ENCODE measurements around the gene SOX5. TPM values are rescaled to one million over a fixed set of nuclear protein-coding genes. Genes with fewer than 3 reads are reported as not detected.
A peak's percentile ranks its signal among the peaks of the same experiment; 100 is the strongest.

Gene SOX5
- 7.1 TPM for polyA plus RNA-seq (ENCODE audit: insufficient read length)
- long read RNA-seq, donor 1, result 0 reads
- long read RNA-seq, donor 2, result 0 reads
- long read RNA-seq, donor 3, result 0 reads
- long read RNA-seq, donor 4, result 0 reads
- long read RNA-seq, donor 5, result 0 reads
- long read RNA-seq, donor 6, result 0 reads
- long read RNA-seq, donor 7, result 0 reads
- long read RNA-seq, donor 8, result 0 reads

DNA sequence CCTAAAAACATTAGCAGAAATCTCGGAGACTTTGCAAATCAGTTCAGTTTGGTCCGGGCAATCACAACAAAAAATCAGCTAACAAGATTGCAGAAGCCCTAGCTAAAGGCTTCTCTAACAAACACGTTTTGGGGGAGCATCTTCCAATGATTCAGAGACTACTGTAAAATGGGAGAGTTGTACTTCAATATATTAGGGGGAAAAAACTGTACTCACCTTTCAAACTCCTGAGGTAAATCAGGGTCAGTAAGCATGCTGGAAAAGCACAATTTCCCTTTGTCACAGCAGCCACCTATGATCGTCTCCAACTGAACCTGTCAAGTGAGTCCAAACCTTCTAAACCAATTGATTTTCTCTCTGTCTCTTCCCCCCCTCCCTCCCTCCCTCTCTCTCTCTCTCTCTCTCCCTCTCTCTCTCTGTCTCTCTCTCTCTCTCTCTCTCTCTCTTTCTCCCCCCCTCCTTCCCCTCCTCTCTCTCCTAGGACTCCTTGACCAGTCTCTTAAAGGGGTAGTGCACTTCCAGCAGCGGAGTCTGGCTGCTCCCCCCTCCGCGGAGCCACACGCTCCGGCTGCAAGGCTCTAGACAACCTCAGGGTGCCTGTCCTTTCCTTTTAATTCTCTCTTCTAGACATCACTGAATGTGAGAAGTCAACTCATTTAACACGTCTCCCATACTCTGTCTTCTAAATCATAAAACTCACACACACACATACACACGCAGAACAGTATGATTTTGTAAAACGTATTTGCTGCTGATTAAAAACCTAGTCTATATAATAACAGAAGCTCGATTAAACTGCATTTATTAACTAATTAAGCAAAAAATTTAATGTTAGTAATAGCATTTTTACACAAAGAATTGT, at the start of gene SOX5:
Gene SOX5 (minus strand): TSS at position 323 of the 862 bp plus-strand sequence. CDS start 69 bp downstream, at position 254.
- DNase-seq, result peak; percentile 51

DNA sequence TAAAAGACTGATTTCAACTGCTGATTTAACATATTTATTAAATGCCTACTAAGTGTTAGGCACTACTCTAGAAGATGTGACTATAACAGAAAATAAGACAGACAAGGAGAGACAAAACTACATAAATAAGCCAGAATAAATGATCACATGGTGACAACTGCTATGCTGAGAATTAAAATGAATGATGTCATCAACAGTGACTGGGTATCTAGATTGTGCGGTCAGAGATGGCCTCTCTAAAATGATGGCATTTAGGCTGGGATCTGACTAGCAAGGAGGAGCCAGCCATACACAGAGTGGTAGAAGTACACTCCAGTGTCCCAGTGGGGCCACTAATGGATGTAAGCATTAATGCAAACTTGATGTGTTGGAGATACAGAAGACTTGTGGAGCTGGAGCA, 37.6 kb upstream of the SOX5 start:
- DNase-seq, result no peak

DNA sequence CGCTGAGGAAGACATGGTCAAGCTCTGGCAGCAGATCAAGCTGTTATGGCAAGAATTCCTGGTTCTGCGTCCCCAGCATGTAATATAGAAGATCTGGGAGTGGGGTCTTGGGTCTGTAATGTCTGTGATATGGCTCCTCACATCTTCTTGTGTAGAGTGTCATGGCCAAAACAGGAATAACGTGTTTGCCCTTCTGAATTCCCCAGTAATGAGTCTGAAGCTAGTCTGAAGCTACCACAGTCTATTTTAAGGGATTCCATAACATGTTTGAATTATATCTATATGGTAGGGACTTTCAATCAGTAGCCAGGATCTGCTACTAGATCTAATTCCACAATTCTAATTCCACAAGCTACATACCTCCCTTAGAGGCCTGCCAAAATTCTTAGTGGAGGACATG, 31.4 kb upstream of the SOX5 start:
- DNase-seq, result no peak

DNA sequence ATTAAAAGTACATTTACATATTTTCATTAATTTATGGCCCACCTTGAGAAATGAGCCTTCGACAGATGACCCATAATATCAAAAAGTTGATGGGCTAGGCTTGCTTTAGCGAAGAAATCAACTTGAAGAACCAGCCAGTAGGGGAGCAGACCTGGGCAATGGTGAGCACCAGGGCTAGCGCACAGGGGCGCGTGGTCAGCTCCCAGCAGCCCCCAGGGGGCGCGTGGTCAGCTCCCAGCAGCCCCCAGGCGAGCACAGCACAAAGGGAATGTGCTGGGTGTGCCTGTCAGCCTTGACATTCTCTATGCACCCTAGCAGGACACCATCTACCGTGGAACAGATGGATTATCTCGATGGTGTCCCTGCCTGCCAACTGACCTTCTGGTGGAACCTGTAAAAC, 15.3 kb upstream of the SOX5 start:
- no peak for DNase-seq

DNA sequence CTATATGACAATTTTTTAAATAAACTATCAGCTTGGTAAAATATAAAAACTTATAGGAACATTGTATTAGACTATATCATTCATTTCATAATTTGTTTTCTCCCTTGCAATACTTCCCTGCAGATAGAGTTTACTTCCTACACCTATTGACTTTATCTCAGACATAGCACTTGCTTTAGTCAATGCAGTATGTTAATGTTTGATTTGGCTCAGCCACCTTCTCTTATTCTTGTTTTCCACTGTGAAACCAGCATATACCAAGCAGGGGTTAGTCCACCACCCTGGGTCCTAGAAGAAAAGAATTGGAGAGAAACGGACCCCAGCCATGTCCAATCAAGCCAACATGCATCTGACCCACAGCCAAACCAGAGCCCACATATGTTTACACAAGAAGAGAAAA, 10.4 kb upstream of the SOX5 start:
- no peak for DNase-seq

DNA sequence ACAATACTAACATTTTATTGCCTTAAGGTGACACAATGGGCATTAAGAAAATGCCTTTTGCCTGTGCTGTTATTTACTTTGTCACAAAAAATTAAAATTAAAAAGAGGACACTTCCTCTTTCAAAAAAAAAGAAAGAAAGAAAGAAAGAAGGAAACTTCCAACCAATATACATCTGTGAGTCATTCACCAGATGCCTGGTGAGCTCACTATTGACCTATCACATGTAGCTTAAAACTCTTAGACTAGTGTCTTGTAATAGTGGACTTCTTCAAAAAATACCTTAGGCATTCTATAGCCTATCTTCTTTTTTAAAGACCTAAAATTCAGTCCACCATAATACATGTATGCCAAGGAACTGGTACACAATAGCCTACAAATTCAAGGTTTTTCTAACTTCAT, 4.9 kb upstream of the SOX5 start:
- DNase-seq, result no peak

DNA sequence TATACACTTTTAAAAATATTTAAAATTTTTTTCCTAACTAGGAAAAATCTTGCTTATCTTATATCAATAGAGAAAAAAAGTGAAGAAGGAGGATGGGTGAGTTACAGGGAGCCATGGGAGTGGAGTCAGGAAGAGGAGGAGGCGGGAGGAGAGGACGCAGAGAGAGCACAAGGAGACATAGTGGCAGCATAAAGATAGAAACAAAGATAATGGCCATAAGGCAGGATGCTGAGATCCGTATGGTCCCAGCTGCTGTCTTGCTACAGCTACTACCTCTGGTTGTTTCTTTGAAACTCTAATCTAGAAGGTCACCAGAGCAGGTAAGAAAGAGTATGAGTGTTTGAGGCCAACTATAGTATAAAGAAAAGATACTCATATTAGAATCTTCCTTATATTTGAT, 2.6 kb upstream of the SOX5 start:
- no peak for DNase-seq

DNA sequence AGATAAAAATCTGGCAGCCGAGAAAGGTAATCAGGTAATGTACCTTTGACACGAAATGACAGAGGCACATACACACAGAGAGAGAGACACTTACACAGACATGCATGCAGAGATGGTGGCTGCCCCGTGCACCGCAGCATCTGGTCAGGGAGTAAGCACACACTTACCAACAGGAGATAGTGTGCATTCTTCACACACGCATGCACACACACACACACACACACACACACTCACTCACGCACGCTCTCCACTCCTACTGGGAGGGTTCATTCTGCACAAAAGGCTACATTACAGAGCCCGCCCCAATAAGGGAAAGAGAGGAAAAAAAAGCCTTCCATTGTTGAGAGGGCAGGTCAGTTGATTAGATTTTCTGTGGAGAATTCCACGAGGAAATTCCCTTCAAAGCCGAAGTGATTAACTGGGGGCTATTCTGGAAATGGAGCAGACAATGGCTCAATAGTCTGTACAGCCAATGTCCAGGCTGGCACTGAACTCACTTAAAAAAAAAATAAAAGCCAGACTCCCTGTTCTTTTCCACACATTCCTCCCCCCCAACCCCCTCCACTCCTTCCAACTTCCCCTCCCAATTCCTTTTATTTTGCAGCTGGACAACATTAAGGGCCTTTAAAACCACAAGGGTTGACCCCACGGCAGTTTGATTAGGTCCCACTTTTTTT, 1.4 kb upstream of the SOX5 start:
- DNase-seq, result peak; percentile 22

DNA sequence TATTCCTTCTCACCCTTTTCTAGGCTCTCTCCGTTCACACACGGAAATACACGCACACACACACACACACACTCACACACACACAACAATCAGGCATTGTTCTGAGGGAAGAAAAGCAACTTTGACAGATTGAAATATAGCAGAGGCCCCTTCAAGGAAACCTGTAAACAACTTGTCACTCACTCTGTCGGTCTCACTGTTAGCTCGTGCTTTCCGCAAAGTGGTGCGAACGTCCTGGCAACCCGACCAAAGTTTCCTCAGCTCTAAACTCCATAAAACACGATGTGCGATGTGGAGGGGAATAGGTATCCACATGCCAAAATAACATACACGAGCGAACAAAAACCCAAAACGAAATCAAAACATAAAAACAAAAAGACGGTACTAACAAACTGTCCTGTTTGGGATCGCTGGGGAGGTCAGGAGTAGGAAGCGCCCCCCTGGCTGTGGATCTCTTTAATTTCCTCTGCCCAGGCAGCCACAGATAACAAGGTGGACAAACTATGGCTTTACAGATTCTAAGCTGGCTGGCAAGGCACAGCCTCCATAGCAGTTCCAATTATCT, 822 bp upstream of the SOX5 start:
- peak; percentile 38 for DNase-seq

DNA sequence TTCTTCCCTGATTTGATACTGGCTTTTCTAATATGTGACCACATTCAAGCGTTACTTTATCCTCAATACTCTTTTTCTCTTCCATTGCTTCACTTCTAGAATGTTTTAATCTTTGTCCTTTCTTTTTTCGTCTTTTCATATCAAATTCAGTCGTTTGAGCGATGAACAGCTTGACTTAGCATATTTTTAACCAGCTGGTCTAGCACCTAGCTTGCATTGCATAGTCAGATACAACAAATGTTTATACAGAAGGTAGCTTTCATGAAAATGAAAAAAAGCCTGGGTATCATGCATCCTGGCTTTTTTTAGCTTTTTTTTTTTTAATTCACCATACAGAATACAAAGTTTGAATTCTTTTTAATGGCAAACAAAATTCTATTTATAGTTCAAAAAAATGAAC, 1.2 kb downstream of the SOX5 start:
- no peak for DNase-seq

DNA sequence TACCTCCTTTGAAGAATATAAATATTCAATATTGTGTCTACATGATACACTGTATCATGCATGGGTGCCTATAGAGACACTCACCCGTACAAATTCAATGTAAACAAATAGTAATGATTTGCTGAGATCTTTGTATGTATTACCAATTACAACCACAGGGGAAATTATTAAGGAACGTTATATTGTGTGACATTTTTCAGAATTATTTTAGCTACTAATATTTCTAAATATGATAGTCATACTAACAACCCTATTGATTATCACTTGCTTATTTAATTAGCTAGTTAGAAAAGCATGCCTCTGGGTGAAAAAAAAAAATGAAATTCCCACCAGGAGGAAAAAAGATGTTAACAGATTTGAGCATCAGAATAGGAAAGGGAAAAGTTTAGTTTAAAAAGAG, 2.1 kb downstream of the SOX5 start:
- DNase-seq, result no peak

DNA sequence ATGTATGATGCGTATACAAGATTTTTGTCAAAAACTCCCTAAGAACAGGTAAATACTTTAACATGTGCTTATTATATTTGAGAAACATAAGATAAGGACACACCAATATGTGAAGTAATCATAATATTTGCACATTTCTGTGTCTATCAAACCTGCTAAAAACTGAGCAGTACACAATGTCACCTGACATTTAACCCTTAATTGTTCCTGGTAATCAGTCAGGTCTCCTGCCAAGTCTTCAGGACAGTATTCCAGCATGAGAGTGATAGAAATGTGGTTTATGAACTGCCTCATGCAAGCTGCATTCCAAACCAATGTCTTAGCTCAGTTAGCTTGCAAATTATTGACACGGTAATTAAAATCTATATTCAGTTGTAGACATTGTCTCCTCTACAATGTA, 4.2 kb downstream of the SOX5 start:
- no peak for DNase-seq

DNA sequence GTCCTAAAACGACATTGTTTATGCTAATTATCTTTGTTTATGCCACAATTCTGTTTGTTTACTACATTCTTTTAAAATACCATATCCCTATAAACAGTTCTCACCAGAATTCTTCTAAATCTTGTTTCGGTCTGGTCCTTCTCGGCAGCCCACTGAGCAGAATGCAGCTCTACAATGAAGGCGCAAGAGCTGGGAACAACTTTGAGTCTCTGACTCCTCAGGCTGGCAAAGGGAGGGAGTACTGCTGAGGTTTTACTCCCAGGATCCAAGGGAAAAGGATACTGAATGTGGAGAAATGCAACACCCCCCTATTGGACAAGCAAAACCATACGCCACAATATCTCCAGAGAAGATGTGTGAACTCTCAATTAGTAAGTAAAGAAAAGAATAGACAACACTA, 5.4 kb downstream of the SOX5 start:
- DNase-seq, result no peak

DNA sequence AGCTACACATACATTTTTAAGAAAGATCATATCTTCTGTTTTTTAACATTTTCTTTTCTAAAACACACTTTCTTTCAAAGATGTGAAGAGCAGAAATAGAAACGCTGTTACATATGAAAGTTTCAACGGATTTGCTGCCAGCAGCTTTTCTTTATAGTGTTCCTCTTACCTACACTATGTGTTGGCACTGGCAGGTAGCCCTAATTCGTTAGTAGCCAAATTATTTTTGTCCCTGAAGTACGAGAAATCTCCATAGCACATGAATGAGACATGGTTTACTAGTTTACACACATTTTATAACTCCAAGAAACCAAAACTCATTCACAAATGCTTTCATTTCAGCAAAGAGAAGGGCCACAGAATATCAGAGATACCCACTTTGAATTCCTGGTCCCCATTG, 6.6 kb downstream of the SOX5 start:
- DNase-seq, result no peak

DNA sequence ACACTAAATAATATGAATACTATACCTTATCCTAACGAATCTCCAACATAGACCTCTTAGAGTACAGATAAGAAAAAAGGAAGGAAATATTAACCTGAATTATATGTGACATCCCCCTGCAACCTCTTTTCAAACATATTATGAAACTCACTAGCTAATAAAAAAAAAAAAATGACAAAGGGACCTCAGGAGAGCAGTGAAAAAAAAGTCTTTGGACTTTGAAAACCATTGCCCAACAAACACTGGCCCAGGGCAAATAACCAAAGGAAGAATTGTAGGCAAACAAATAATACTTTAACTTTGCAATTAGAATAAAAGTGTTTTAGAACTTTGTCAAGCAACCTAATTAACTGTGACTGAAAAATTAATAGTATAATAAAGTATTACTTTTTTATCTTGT, 7.7 kb downstream of the SOX5 start:
- no peak for DNase-seq

DNA sequence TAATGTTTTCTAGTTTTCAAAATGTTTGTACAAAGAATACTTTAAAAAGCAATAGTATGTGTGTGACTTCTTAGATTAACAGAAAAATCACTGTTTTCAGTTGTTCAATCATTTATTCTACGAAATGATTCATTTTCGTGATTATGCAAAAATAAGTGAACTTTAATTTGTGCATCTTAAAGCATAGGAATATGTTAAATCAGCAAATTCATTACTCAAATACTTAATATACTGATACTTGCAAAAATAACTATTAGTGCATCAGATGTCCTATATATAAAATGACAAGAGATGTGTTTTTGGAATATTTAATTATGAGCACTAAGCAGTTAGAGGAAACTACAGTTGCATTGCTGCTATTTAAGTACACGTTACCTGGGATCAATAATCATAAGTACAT, 11.0 kb downstream of the SOX5 start:
- no peak for DNase-seq

DNA sequence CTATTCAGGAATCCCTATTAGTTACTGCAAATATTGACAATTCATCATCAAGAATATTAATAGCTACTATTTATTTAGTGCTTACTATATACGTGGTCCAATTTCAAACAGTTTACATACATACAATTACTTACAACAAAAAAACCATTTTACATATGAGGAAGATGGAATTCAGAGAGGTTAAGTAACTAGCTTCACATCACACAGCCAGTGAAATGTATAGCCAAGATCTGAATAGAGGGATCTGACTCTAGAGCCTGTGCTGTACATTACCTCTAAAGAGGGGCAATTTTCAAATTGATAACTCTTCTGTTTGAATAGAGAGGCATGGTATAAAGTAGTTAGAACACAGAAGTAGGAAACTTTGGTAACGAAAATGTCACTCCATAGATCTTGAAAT, 18.3 kb downstream of the SOX5 start:
- DNase-seq, result no peak

DNA sequence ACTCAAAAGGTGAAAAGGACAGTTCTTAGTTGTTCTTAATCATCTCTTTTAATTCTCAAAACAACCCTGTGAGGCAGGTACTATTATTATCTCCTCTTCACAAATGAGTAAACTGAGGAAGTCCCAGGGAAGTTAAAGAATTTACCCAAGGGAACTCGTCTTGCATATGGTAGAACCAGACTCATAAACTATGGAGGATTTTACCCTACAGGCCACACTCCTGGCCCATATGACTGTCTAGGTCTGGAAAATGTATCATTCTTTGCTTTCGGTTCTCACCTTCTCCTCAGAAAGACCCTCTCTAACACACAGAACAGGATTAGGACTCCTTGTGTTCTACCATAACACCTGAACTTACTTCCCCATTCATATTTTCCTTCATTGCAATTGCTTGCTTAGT, 18.9 kb downstream of the SOX5 start:
- DNase-seq, result no peak

DNA sequence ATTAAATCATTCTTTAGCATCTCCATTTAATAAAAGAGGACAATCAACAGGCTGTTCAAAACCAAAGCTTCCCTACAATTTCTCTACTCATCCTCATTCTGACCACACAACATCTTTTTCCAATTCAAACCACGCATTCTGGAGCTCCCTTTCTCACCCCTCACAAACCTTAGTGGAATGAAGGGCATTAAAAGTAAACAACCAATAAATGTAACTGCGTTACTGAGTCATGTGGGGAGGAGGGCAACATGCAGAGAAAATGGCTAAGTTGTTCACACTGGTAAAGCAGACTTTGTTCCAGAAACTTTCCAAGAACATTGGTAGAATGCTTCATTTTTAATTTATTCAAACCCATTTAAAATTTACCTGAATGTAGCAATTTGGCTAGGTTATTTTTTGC, 19.6 kb downstream of the SOX5 start:
- no peak for DNase-seq

DNA sequence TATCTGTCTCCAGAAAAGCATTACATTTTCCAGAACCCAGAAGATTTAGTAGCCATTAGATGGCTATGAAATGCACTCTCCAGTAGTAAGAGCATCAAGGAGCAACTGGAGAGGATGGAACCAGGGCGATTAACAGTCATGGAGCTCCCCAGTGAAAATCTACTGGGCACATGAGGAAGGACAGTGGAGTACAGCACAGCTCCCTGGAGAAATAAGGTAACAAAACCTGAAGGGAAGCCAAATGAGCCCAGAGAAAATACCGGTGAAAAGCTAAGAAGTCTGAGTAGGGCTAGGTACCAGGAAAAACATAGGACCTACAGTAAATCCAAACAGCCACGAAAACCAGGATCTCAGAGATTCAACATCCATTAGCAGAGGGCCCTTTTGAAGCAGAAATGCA, 21.6 kb downstream of the SOX5 start:
- DNase-seq, result no peak

DNA sequence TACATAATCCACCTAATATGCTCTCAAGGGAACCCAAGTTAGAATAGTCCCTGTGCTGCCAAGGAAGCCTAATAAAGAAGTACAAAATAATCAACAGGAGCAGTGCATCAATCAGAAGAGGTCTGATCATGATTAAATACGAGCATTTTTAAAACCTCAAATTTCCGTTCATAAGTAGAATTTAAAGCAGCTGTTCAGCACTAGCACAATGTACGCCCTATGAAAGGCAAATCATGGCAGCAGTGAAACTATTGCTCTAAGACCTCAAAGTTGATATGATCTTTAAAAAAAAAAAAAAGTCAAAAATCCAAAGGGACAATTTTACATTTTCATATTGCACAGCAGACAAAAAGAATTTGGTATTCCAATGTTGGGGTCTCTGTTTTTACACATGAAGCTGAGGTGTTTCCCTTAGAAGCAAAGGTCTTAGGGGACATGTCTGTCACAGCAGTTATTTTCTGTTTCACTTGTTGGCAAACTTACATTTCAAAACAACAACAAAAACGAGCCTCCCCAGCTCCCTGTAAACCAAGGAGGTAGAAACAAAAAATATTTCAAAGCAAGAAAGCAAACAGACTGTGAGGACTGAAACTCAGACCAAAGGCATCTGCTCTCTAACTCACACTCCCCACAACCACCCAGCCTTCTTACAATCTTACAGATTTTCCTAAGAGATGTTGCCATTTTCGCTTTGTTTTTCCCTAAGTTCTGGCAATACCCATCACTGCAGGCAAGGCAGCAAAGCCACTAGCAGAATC, 28.2 kb downstream of the SOX5 start:
- no peak for DNase-seq

DNA sequence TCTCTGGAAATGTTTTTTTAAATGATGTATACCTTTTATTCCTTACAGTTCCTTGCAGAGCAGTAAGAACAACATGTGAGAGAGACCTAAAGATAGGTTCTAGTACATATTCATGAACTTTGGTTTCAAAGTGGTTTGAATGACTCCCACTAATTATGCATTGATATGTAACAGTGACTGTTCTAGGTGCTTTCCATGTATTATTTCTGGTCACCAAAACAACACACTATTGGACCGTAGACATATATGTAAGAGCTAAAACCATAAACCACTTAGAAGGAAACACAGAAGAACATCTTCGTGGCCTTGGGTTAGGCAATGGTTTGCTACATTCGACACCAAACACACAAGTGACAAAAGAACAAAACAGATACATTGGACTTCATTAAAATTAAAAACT, 37.9 kb downstream of the SOX5 start:
- no peak for DNase-seq

Data from left kidney (tissue), 8 donors.